DMS114 treated with DMSO at 0.1 percent for 48 hours (cell line): ENCODE data around the gene FAM219B.

ENCODE experiments used
- DNase-seq: peaks from one replicate; lab custom pipeline; 2025; ENCODE audit not compliant: unreplicated experiment; lab: John Stamatoyannopoulos, UW

Gene FAM219B

DNA sequence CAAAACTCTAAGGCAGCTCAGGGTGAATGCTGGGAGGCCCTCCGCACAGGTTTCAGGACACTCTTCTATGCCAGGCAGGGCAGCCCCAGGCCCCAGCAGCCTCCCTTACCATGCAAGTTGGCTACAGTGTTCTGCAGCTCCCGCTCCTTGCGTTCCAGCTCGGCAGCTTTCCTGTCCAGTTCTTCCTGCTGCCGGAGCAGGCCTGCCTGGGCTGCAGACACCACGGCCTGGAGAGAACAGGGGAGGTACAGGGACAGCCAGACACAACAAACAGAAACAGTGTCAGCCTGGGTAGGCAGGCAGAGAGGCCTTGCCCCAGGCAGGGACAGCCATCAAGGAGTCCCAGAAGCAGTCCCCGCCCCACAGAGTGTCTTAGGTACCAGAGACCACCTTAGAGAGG lies 54.7 kb downstream of the FAM219B start:
- DNase-seq: no peak

DNA sequence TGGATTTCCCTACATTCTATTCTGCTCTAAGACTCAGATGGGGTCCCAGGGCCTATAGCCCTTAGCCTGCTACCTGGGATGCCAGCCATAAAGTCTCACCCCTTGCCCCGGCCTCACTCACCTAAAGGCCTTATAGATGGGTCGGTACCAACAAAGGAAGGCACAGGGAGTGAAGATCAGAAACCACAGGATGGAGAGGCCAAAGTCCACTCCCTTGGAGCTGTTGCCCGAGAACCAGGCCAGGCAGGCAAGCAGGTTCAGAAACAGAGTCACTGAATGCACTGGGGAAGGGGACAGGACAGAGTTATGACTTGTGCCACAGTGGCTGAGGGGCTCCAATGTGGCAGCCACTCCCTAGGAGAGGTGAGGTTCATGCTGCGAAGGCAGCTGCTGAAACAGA lies 56.3 kb downstream of the FAM219B start:
- DNase-seq: no peak
